Endothelial cell of umbilical vein (primary cell): Measurements from ENCODE around the gene ANGPTL2.

ENCODE experiments used
- EZH2 ChIP-seq: IDR thresholded peaks from 2 replicates; pipeline ENCODE4 v1.6.1; 2012; ENCODE audit warnings: borderline replicate concordance, low read depth, mild to moderate bottlenecking, moderate library complexity, low read length, inconsistent platforms; ENCODE audit not compliant: severe bottlenecking
- FOS ChIP-seq: IDR thresholded peaks from 2 replicates; pipeline ENCODE4 v1.6.1; 2011; ENCODE audit warnings: mild to moderate bottlenecking, low read length, moderate library complexity, borderline replicate concordance; ENCODE audit not compliant: insufficient read depth
- JUN ChIP-seq: IDR thresholded peaks from 2 replicates; pipeline ENCODE4 v1.6.1; 2011; ENCODE audit warnings: borderline replicate concordance, low read depth; ENCODE audit not compliant: insufficient read length, insufficient read depth
- MYC ChIP-seq: IDR thresholded peaks from one replicate; pipeline ENCODE4 v1.6.1; 2011; ENCODE audit warnings: mild to moderate bottlenecking, low read depth, low read length
- POLR2A ChIP-seq: IDR thresholded peaks from 2 replicates; pipeline ENCODE4 v1.6.1; 2012; ENCODE audit warnings: low read depth, mild to moderate bottlenecking, control low read depth, low read length
- POLR2AphosphoS5 ChIP-seq: IDR thresholded peaks from 2 replicates; pipeline ENCODE4 v1.6.1; 2012; ENCODE audit warnings: low read depth, mild to moderate bottlenecking, control low read depth, low read length, moderate library complexity; ENCODE audit not compliant: insufficient read depth
- TF ChIP-seq, protein P1 (sequence below), 2 donors: IDR thresholded peaks; 1 replicate in 1 of 2; 2 replicates in 1 of 2; pipeline ENCODE4 v1.5.1; 2011; ENCODE audit warnings: low read length in 2 of 2, mild to moderate bottlenecking in 2 of 2, moderate library complexity in 2 of 2, control low read depth in 1 of 2, inconsistent platforms in 1 of 2, low read depth in 1 of 2; ENCODE audit not compliant: insufficient read depth in 1 of 2; ENCODE audit errors: extremely low read depth in 1 of 2

DNA sequence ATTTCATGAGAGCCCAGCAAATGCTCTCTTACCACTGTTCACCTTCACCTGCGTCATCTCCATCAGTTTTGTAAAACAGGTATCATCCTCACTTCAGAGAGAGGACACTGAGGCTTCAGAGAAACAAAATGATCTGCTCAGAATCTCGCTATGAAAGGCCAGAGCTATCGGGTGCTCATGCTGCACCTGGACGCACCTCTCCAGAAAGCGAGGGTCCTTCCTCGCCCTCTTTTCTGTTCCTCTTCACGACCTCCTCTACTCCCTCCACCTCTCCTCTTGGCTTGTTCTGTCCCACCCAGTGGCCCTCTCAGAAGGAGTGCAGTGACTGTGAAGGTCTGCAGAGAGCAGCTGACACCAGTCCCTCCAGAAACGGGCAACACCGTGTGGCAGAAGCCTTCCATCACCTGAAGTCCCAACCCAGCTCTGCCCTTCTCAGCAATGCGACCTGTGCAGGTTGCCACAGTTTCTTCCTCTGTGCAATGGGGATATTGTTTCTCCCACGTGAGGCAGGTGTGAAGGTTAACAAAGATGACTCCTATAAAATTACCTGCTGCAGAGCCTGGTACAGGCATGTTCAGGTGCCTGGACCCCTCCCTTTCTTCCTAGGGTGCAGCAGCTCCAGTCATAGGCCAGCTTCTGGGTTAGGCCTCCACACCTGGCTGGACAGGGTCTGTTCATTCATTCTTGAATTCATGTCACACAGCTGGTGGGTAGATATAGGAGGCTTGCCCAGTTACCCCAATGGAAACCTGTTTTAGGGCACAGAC lies 45.3 kb upstream of the ANGPTL2 start:
- TF ChIP-seq, protein P1, sequence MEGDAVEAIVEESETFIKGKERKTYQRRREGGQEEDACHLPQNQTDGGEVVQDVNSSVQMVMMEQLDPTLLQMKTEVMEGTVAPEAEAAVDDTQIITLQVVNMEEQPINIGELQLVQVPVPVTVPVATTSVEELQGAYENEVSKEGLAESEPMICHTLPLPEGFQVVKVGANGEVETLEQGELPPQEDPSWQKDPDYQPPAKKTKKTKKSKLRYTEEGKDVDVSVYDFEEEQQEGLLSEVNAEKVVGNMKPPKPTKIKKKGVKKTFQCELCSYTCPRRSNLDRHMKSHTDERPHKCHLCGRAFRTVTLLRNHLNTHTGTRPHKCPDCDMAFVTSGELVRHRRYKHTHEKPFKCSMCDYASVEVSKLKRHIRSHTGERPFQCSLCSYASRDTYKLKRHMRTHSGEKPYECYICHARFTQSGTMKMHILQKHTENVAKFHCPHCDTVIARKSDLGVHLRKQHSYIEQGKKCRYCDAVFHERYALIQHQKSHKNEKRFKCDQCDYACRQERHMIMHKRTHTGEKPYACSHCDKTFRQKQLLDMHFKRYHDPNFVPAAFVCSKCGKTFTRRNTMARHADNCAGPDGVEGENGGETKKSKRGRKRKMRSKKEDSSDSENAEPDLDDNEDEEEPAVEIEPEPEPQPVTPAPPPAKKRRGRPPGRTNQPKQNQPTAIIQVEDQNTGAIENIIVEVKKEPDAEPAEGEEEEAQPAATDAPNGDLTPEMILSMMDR (IDR thresholded peaks at IDR 0.05; ENCODE audit: extremely low read depth in 1 of 2, insufficient read depth in 1 of 2, low read depth in 1 of 2, low read length in 2 of 2) = no peak
- TF ChIP-seq EZH2 (no peak), POLR2A (no peak), POLR2AphosphoS5 (no peak), FOS (no peak), MYC (no peak), JUN (no peak)
